GM08714 (cell line): ENCODE data around the gene UNC119B.

ENCODE experiments used
- H3K4me3 ChIP-seq: fragments of 200-500 bp; sonication (Bioruptor generic); 2 replicates; pipeline ENCODE4 v1.5.1; 2014; ENCODE audit warnings: mild to moderate bottlenecking, low read length, inconsistent platforms
- ZNF274 ChIP-seq: IDR thresholded peaks from 2 replicates; pipeline ENCODE4 v1.6.1; 2012; ENCODE audit warnings: mild to moderate bottlenecking, low read depth, low read length

Gene UNC119B

GRCh38 chr12:120698665-120699064, 11.6 kb upstream of the UNC119B start:
- no peak overlapping the region for H3K4me3 ChIP-seq
- TF ChIP-seq ZNF274, result no peak

- no peak for TF ChIP-seq ZNF274
- no peak overlapping the region for H3K4me3 ChIP-seq
Measured at GRCh38 chr12:120699553-120699952, 10.7 kb upstream of the UNC119B start.

DNA sequence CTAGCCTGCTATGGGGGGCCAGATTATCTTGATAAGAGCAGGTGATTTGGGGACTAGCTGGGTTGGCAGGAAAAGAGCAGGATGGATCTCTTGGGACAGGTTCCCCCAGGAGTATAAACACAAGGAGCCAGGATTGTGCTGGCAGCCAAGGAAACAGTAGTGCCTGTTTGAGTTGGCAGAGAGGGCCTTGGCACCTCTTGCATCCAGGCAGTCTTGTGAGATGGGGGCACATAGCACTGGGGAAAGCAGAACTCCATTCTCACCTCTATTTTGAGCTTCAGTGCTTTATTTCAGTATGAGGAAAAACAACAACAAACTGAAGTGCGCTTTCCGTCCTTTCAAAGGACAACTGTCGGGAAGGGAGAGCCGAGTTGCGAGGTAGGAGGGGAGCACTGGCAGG, 9.4 kb upstream of the UNC119B start:
- no peak for TF ChIP-seq ZNF274
- H3K4me3 ChIP-seq, result no peak overlapping the region

DNA sequence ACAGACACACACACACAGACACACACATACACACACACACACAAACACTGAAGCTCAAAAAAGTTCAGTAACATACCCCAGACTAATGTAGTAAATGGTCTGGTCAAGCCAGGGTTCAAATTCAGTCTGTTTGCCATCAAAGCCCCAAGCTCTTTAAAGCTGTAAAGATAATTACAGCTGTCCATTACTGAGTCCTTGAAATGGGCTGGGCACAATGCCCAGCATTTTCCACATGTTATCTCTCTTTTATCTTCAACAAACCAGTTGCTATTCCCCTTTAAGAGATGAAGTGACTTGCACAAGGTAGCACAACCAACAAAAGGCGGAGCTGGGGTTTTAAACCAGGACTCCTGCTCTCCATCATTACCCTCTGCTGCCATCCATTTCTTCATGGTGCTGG, 7.6 kb upstream of the UNC119B start:
- no peak for TF ChIP-seq ZNF274
- no peak overlapping the region for H3K4me3 ChIP-seq

DNA sequence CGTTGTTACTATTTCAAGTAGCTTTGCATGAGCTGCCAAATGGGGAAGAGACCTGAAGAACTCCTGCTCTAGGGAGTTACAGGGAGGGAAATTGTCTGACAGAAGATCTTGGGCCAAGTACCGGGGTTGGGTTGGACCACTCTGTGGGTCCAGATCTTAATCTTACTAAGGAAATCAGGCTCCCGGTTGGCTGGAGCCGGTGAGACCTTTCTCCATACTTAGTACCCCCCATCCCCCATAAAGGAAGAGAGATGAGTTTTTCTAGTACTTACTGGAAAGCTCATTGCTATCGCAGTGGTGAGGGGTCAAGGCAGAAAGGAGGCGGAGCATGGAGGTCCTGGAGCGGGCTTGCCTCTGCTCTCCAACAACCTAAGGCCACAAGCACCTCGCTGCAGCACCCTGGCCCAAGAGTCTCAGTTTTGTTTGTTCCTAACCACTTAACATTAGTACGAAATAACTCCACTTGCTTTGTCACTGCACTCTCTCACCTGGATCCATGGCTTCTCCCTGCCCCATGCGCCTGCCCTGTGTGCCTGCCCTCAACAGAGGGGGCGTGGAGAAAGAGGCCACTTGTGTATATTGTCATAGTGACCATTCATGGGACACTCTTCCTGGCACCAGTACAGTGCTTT, 6.8 kb upstream of the UNC119B start:
- TF ChIP-seq ZNF274, result no peak
- H3K4me3 ChIP-seq, result no peak overlapping the region

- no peak overlapping the region for H3K4me3 ChIP-seq
- no peak for TF ChIP-seq ZNF274
Measured at GRCh38 chr12:120705618-120706017, 4.6 kb upstream of the UNC119B start.

- no peak overlapping the region for H3K4me3 ChIP-seq
- no peak for TF ChIP-seq ZNF274
Measured at GRCh38 chr12:120706029-120706428, 4.2 kb upstream of the UNC119B start.

DNA sequence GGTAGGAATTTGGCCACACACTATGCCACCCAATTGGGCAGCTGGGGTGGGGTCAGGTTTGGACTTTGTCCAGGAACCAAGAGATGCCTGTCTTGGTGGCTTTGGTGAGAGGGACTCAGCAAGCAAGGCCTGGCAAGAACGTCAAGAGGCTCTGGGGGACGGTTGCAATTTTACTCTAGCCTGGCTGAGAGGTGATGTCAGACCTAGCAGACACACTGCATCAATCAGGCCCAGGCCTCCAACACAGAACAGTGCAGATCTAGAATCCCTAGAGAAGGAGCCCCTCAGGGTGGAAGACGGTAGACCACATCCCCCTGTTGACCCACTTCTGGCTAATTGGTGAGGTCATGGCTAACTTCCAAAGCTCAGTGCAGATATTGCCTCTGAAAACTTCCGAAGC, 1.6 kb upstream of the UNC119B start:
- no peak for TF ChIP-seq ZNF274
- no peak overlapping the region for H3K4me3 ChIP-seq

GRCh38 chr12:120710805-120711296, 593 bp downstream of the UNC119B start:
- no peak for TF ChIP-seq ZNF274
- H3K4me3 ChIP-seq, result peak overlapping the region; percentile 91

DNA sequence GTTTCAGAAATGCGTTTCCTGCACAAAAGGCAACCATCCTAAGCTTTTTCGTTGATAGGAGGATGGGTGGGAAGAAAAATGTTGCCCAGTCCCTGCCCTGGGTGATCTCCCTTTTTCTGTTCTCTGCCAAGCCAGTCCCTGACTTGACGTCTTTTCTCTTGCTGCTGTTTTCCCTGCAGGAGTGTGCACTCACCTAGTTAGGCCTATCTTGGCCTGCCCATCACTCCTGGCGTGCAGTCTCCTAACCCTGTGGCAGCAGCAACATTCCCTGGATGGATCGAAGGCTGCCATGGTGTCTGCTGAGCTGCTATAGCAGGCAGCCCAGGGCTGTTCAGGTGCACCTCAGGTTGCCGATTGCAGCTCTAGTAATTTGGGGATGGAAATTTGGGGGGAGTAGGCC, 1.2 kb downstream of the UNC119B start:
- peak overlapping the region; percentile 91 for H3K4me3 ChIP-seq
- TF ChIP-seq ZNF274, result no peak

DNA sequence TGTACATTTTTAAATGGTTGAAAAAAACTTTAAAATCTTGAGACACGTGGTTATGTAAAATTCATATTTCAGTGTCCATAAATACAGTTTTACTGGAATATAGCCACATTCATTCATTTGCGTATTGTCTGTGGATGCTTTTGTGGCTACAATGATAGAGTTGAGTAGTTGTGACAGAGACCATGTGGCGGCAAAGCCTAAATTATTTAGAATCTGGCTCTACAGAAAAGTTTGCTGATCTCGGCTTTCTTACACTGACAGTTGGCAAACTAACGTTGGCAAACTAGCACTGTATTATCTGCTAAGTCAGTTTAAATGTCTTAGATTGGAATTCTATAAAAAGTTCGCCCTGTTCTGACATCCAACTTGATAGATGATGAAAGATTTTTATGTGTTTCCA, 2.4 kb downstream of the UNC119B start:
- no peak for TF ChIP-seq ZNF274
- no peak overlapping the region for H3K4me3 ChIP-seq

DNA sequence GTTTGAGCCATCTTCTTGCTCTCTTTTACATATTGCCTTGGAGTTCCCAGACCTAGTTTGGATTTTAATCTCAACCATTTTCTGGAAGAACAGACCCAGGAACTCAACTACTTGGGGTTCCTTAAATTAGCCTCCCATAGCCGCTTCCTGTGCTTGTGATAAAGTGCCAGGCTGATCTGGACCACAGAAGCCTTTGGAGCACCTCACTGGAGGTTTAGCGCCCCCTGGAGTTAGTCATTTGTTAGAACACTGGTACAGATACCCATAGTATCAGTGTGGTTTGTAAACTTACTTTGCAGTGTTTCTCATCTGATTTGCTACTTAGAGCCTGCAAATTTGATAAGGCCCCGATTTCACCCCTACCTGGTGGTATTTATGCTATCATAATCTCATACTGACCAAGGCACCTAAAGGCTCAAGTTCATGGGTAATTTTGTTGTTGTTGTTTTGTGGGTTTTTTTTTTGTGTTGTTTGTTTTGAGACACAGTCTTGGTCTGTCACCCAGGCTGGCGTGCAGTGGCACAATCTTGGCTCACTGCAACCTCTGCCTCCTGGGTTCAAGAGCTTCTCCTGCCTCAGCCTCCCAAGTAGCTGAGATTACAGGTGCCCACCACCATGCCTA, 3.7 kb downstream of the UNC119B start:
- no peak overlapping the region for H3K4me3 ChIP-seq
- TF ChIP-seq ZNF274, result no peak

GRCh38 chr12:120718055-120718454, 7.8 kb downstream of the UNC119B start:
- no peak overlapping the region for H3K4me3 ChIP-seq
- no peak for TF ChIP-seq ZNF274

- peak overlapping the region; percentile 54; the same call in 1 of the 2 replicates for H3K4me3 ChIP-seq
- TF ChIP-seq ZNF274, result no peak
Measured at GRCh38 chr12:120719072-120719471, 8.8 kb downstream of the UNC119B start.

DNA sequence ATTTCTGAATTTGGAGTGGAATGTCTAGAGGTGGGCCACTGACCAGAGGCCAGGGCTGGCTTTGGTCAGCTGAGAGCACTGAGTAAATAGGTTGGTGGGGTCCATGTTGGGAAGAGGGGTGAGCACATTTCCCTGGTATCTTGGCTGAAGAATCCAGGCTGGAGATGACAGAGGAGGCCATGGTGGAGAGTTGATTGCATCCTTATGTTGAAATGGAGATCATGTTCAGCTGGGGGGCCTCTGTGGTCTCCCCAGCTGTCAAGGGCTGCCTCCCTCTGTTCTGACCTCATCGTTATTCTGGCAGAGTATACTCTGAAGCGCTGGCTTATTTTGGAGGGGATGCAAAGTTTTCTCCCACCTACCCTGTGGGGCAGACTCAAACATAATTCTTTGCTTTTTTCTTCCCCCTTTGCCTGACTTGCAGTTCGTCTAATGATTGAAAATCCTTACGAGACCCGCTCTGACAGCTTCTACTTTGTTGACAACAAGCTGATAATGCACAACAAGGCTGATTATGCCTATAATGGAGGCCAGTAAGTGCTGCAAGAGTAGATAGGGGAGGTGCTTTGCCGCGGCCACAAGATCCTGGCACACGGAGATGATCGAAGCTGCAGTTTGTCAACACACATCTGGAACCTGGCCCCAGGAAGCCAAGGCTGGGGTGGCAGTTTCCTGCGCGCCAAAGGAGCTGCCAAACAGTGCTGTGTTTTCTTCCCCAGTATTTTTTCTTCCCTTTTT, 9.4 kb downstream of the UNC119B start:
- H3K4me3 ChIP-seq, result peak overlapping the region; percentile 54; the same call in 1 of the 2 replicates
- TF ChIP-seq ZNF274, result no peak
